Activated naive CD4-positive, alpha-beta T cell treated with anti-CD3 and anti-CD28 coated beads, Interleukin-2, amount 10 ng/mL, durations not matched to agents 5 hours and 36 hours (primary cell): Measurements from ENCODE around the gene ALG11. TPM values are rescaled to one million over a fixed set of nuclear protein-coding genes. Genes with fewer than 3 reads are reported as not detected.

ENCODE experiments used
- total RNA-seq, 2 experiments: library from RNA; stranded (reverse); gene quantifications; one replicate each; pipeline ENCODE4 v1.2.3, GENCODE V29; 2021

ALG11 gene
- 10 to 100 TPM; 25.3 to 32.3 TPM for total RNA-seq

GRCh38 chr13:52011632-52012511 lies at the start of gene ALG11:
Gene ALG11, plus strand, starts transcription at chr13:52012398. Its CDS starts 21 bp downstream, at chr13:52012419.

GRCh38 chr13:52010890-52011631 lies 1.1 kb upstream of the ALG11 start, which contains the start of gene ATP7B:
Gene ATP7B, minus strand, starts transcription at chr13:52011450. Its CDS starts 113 bp downstream, at chr13:52011337.

DNA sequence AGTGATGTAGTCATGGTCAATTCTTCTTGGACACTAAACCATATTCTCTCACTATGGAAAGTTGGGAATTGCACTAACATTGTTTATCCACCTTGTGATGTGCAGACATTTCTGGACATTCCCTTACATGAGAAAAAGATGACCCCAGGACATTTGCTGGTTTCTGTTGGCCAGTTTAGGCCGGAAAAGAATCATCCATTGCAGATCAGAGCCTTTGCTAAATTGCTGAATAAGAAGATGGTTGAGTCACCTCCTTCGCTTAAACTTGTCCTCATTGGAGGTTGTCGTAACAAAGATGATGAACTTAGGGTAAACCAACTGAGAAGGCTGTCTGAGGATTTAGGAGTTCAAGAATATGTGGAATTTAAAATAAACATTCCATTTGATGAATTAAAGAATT lies 12.3 kb downstream of the ALG11 start, which contains the start of gene UTP14C:
Gene UTP14C (plus strand): TSS at position 211 of the 400 bp plus-strand sequence. CDS start 4,114 bp downstream, outside the sequence.

Other genes with a start within 250 kb of the ALG11 start
- 10 to 100 TPM; 10.9 to 11.5 TPM for gene DHRS12, start 208.2 kb upstream of the ALG11 start, total RNA-seq
- gene TMEM272, start 167.2 kb upstream of the ALG11 start, total RNA-seq, result 1 to 10 TPM; 3.2 to 4.2 TPM
- not detected for gene CCDC70, start 150.4 kb upstream of the ALG11 start, total RNA-seq
- under 1 TPM; 0.71 to 0.87 TPM for gene ATP7B, start 948 bp upstream of the ALG11 start, total RNA-seq
- gene UTP14C, start 12.3 kb downstream of the ALG11 start, total RNA-seq, result 10 to 100 TPM; 10.6 to 11.8 TPM
- not detected for gene NEK5, start 116.7 kb downstream of the ALG11 start, total RNA-seq
- gene NEK3, start 147.2 kb downstream of the ALG11 start, total RNA-seq, result 1 to 10 TPM; 6.9 to 8.0 TPM